SK-N-SH (cell line): ENCODE data around the gene SPRR2F. TPM values are rescaled to one million over a fixed set of nuclear protein-coding genes. Genes with fewer than 3 reads are reported as not detected.

Experiments used
- CTCF ChIA-PET: fragments of 300-600, 350-600 bp; formaldehyde crosslinking; extraction: SDS; loops from one replicate; lab custom pipeline; 2021; lab: Yijun Ruan, JAX
- POLR2A ChIA-PET: fragments of 350-600 bp; sonication (Branson Sonifier 250); formaldehyde crosslinking; extraction: SDS; loops from one replicate; lab custom pipeline; 2020; ENCODE audit warnings: antibody characterized with exemption, inconsistent platforms; lab: Yijun Ruan, JAX
- DNase-seq: peaks from one replicate; pipeline ENCODE4 v3.0.0; 2012
- H2AFZ ChIP-seq: fragments of 200-600 bp; sonication (generic); 2 replicates; pipeline ENCODE4 v1.8.1; 2016; ENCODE audit warnings: antibody characterized with exemption, mild to moderate bottlenecking, low read depth
- H3F3A ChIP-seq: fragments of 200-600 bp; sonication (generic); replicated peaks from 2 replicates; pipeline ENCODE3; 2016; ENCODE audit warnings: antibody characterized with exemption, mild to moderate bottlenecking; ENCODE audit not compliant: insufficient read depth
- H3K27ac ChIP-seq, 2 experiments: fragments of 200-500 bp in 1 of 2; fragments of 200-600 bp in 1 of 2; sonication (Bioruptor generic) in 1 of 2; sonication (generic), shearing (Covaris generic) in 1 of 2; 2 replicates each; pipeline versions ENCODE4 v1.5.1 to v1.6.1; 2014 to 2016; ENCODE audit warnings: low read depth in 2 of 2, inconsistent platforms in 1 of 2, low read length in 1 of 2, mild to moderate bottlenecking in 1 of 2, mixed read lengths in 1 of 2
- H3K27me3 ChIP-seq: fragments of 200-600 bp; sonication (generic), shearing (Covaris generic); 2 replicates; pipeline ENCODE4 v1.6.1; 2016; ENCODE audit warnings: mixed run types; ENCODE audit not compliant: insufficient read depth
- H3K36me3 ChIP-seq, 2 experiments: fragments of 200-500 bp in 1 of 2; fragments of 200-600 bp in 1 of 2; sonication (Bioruptor generic) in 1 of 2; sonication (generic) in 1 of 2; replicated peaks in 1 of 2; 2 replicates each; pipeline versions ENCODE3 to v1.5.1; 2014 to 2016; ENCODE audit warnings: low read length in 1 of 2, mild to moderate bottlenecking in 1 of 2; ENCODE audit not compliant: insufficient read depth in 2 of 2, control insufficient read depth in 1 of 2
- H3K4me1 ChIP-seq, 2 experiments: fragments of 200-500 bp in 1 of 2; fragments of 200-600 bp in 1 of 2; sonication (Bioruptor generic) in 1 of 2; sonication (generic), shearing (Covaris generic) in 1 of 2; 2 replicates each; pipeline versions ENCODE4 v1.5.1 to v1.6.1; 2014 to 2016; ENCODE audit warnings: low read depth in 1 of 2, low read length in 1 of 2, mixed run types in 1 of 2; ENCODE audit not compliant: insufficient read depth in 2 of 2, control insufficient read depth in 1 of 2
- H3K4me2 ChIP-seq: fragments of 200-600 bp; sonication (generic), shearing (Covaris generic); 2 replicates; pipeline ENCODE4 v1.6.1; 2017; ENCODE audit warnings: mixed run types
- H3K4me3 ChIP-seq, 2 experiments: fragments of 200-500 bp in 1 of 2; fragments of 200-600 bp in 1 of 2; sonication (Bioruptor generic) in 1 of 2; sonication (generic), shearing (Covaris generic) in 1 of 2; 2 replicates each; pipeline versions ENCODE4 v1.5.1 to v1.8.1; 2014 to 2016; ENCODE audit warnings: low read depth in 2 of 2, inconsistent platforms in 1 of 2, low read length in 1 of 2, mild to moderate bottlenecking in 1 of 2, mixed read lengths in 1 of 2, moderate library complexity in 1 of 2
- H3K79me2 ChIP-seq: fragments of 200-600 bp; sonication (generic); 2 replicates; pipeline ENCODE4 v1.8.1; 2017; ENCODE audit warnings: mild to moderate bottlenecking; ENCODE audit not compliant: insufficient read depth
- H3K9ac ChIP-seq: fragments of 200-600 bp; sonication (generic); 2 replicates; pipeline ENCODE4 v1.6.1; 2017; ENCODE audit warnings: mixed run types
- H3K9me2 ChIP-seq: fragments of 200-600 bp; sonication (generic); 2 replicates; pipeline ENCODE4 v1.6.1; 2017; ENCODE audit warnings: mixed run types
- H3K9me3 ChIP-seq: fragments of 200-600 bp; sonication (generic); 2 replicates; pipeline ENCODE4 v1.6.1; 2017; ENCODE audit warnings: mixed run types, mild to moderate bottlenecking, moderate library complexity
- H4K20me1 ChIP-seq: fragments of 200-600 bp; sonication (generic); 2 replicates; pipeline ENCODE4 v1.6.1; 2017; ENCODE audit warnings: mild to moderate bottlenecking, mixed run types; ENCODE audit not compliant: insufficient read depth
- ELF1 ChIP-seq: IDR thresholded peaks from 2 replicates; pipeline ENCODE4 v1.4.0; 2012
- EP300 ChIP-seq, 2 experiments: IDR thresholded peaks; 2 replicates each; pipeline versions ENCODE4 v1.4.0 to v1.6.1; 2012; ENCODE audit warnings: borderline replicate concordance in 1 of 2, low read depth in 1 of 2, low read length in 1 of 2
- FOSL2 ChIP-seq: IDR thresholded peaks from 2 replicates; pipeline ENCODE4 v1.4.0; 2012; ENCODE audit warnings: low read depth, mild to moderate bottlenecking, moderate library complexity, borderline replicate concordance
- FOXJ3 ChIP-seq: sonication (generic); formaldehyde crosslinking; IDR thresholded peaks from 2 replicates; pipeline ENCODE4 v1.5.1; 2020; ENCODE audit warnings: mild to moderate bottlenecking, missing genetic modification reagents
- GABPA ChIP-seq: IDR thresholded peaks from 2 replicates; pipeline ENCODE4 v1.4.0; 2012; ENCODE audit warnings: low read depth, mild to moderate bottlenecking
- GATA2 ChIP-seq: sonication (generic); formaldehyde crosslinking; IDR thresholded peaks from 2 replicates; pipeline ENCODE4 v1.5.0; 2020; ENCODE audit warnings: mild to moderate bottlenecking, missing genetic modification reagents
- IRF3 ChIP-seq: fragments of 150-350 bp; IDR thresholded peaks from 2 replicates; pipeline ENCODE4 v1.6.1; 2016; ENCODE audit warnings: mild to moderate bottlenecking, low read depth, low read length
- MEF2A ChIP-seq: IDR thresholded peaks from 2 replicates; pipeline ENCODE4 v1.4.0; 2012; ENCODE audit warnings: low read depth, borderline replicate concordance
- MXI1 ChIP-seq: IDR thresholded peaks from 2 replicates; pipeline ENCODE4 v1.6.1; 2012; ENCODE audit warnings: mild to moderate bottlenecking, low read depth, low read length, improper control_type of control experiment
- NRF1 ChIP-seq: IDR thresholded peaks from 2 replicates; pipeline ENCODE4 v1.6.1; 2012; ENCODE audit warnings: low read depth, mild to moderate bottlenecking, low read length
- RAD21 ChIP-seq: IDR thresholded peaks from 2 replicates; pipeline ENCODE4 v1.6.1; 2012; ENCODE audit warnings: mild to moderate bottlenecking, low read length
- RCOR1 ChIP-seq: fragments of 150-350 bp; IDR thresholded peaks from 2 replicates; pipeline ENCODE4 v1.6.1; 2017; ENCODE audit warnings: antibody characterized with exemption, low read length
- REST ChIP-seq: IDR thresholded peaks from 2 replicates; pipeline ENCODE4 v1.6.1; 2012; ENCODE audit warnings: mild to moderate bottlenecking, low read depth, low read length, moderate library complexity
- RFX5 ChIP-seq: IDR thresholded peaks from 2 replicates; pipeline ENCODE4 v1.6.1; 2012; ENCODE audit warnings: mild to moderate bottlenecking, improper control_type of control experiment, low read length
- RXRA ChIP-seq: IDR thresholded peaks from 2 replicates; pipeline ENCODE4 v1.4.0; 2012; ENCODE audit warnings: low read depth, mild to moderate bottlenecking, borderline replicate concordance
- SIN3A ChIP-seq: IDR thresholded peaks from 2 replicates; pipeline ENCODE4 v1.6.1; 2012; ENCODE audit warnings: low read depth, mild to moderate bottlenecking, low read length, moderate library complexity, borderline replicate concordance
- YY1 ChIP-seq: IDR thresholded peaks from 2 replicates; pipeline ENCODE4 v1.4.0; 2012; ENCODE audit warnings: low read depth, mild to moderate bottlenecking
- WGBS: methylation state at CpG from one replicate; pipeline ENCODE4 v1.1.6; 2017; ENCODE audit warnings: low lambda C conversion rate; 5-methylcytosine and 5-hydroxymethylcytosine counted together
- polyA plus RNA-seq, 3 experiments: library from polyadenylated mRNA; depleted of rRNA; stranded (reverse); fragments of >200 nt; gene quantifications; 2 replicates each; pipeline ENCODE4 v1.2.3, GENCODE V29; 2012

The SPRR2F gene
- polyA plus RNA-seq, 1 of the 3 experiments (the other 2 are of a cell fraction): not detected

GRCh38 chr1:153127296-153127695, 14.0 kb upstream of the SPRR2F start:
- ChIA-PET POLR2A (no interaction called here), CTCF (no interaction called here)
- H3K36me3 ChIP-seq: no peaks in the 10 kb centered on the region
- no peak overlapping the region for H2AFZ ChIP-seq
- no peaks in the 10 kb centered on the region for H3K27me3 ChIP-seq
- no peaks in the 10 kb centered on the region for H3F3A ChIP-seq
- WGBS: 4% methylated on average over 2 of the region's 2 CpGs
- no peak overlapping the region for H3K27ac ChIP-seq
- H4K20me1 ChIP-seq: no peaks in the 10 kb centered on the region
- no peak for DNase-seq
- TF ChIP-seq IRF3 (no peak), YY1 (no peak), EP300 (IDR thresholded peaks at IDR 0.05; ENCODE audit: borderline replicate concordance in 1 of 2, low read depth in 1 of 2, low read length in 1 of 2) (no peak), GATA2 (CRISPR knock-in tag) (no peak), MXI1 (no peak), FOSL2 (no peak), RFX5 (no peak), GABPA (no peak), ELF1 (no peak), RXRA (no peak), FOXJ3 (no peak), RCOR1 (no peak), SIN3A (no peak), RAD21 (no peak), NRF1 (no peak), REST (no peak), MEF2A (no peak)
- H3K9ac ChIP-seq: no peak overlapping the region
- H3K9me2 ChIP-seq: 0 out of 2 replicates have a peak, but pooled peaks cover 2% of the 10 kb centered on the region
- no peaks in the 10 kb centered on the region for H3K79me2 ChIP-seq
- no peaks in the 10 kb centered on the region for H3K4me1 ChIP-seq
- no peak overlapping the region for H3K4me3 ChIP-seq
- H3K9me3 ChIP-seq: no peaks in the 10 kb centered on the region
- no peak overlapping the region for H3K4me2 ChIP-seq
